Hematopoietic multipotent progenitor cell treated with erythropoietin and hydrocortisone succinate and interleukin-3 and kit ligand, for 15 days (in vitro differentiated cells): ENCODE data around the gene STK32B.
"Not testable (repeated sequence)": the region's sequence is repeated elsewhere in the genome, so short reads cannot be mapped to it uniquely, and the experiment has no call there.

Experiments used
- DNase-seq: peaks from one replicate; pipeline ENCODE4 v3.0.0-alpha.2; 2015; ENCODE audit warnings: low spot score

The STK32B gene

GRCh38 chr4:5395781-5396180, 344.5 kb downstream of the STK32B start:
- DNase-seq: no peak

- DNase-seq: no peak
These were observed 346.8 kb downstream of the STK32B start for GRCh38 chr4:5398056-5398455.

GRCh38 chr4:5399124-5399523, 347.8 kb downstream of the STK32B start:
- no peak for DNase-seq

GRCh38 chr4:5399790-5400421, 348.6 kb downstream of the STK32B start:
- no peak for DNase-seq

- no peak for DNase-seq
These were observed 352.6 kb downstream of the STK32B start for GRCh38 chr4:5403746-5404497.

GRCh38 chr4:5409237-5409636, 358.0 kb downstream of the STK32B start:
- no peak for DNase-seq

- no peak for DNase-seq
These were observed 358.8 kb downstream of the STK32B start for GRCh38 chr4:5409972-5410618.

GRCh38 chr4:5412296-5412695, 361.0 kb downstream of the STK32B start:
- no peak for DNase-seq

- DNase-seq: no peak
These were observed 361.5 kb downstream of the STK32B start for GRCh38 chr4:5412751-5413150.

- no peak for DNase-seq
These were observed 365.4 kb downstream of the STK32B start for GRCh38 chr4:5416637-5417036.

GRCh38 chr4:5420266-5420665, 369.0 kb downstream of the STK32B start:
- DNase-seq: no peak

GRCh38 chr4:5421416-5421815, 370.1 kb downstream of the STK32B start:
- no peak for DNase-seq

- DNase-seq: no peak
These were observed 370.9 kb downstream of the STK32B start for GRCh38 chr4:5422195-5422594.

GRCh38 chr4:5423670-5424069, 372.4 kb downstream of the STK32B start:
- DNase-seq: no peak

GRCh38 chr4:5424211-5424610, 372.9 kb downstream of the STK32B start:
- no peak for DNase-seq

- no peak for DNase-seq
These were observed 373.6 kb downstream of the STK32B start for GRCh38 chr4:5424901-5425300.

GRCh38 chr4:5429747-5430146, 378.5 kb downstream of the STK32B start:
- no peak for DNase-seq

GRCh38 chr4:5433196-5433595, 381.9 kb downstream of the STK32B start:
- DNase-seq: no peak

- DNase-seq: no peak
These were observed 383.9 kb downstream of the STK32B start for GRCh38 chr4:5435201-5435600.

GRCh38 chr4:5435823-5436222, 384.5 kb downstream of the STK32B start:
- DNase-seq: no peak

GRCh38 chr4:5443976-5444802, 392.9 kb downstream of the STK32B start:
- not testable (repeated sequence) for DNase-seq

GRCh38 chr4:5444918-5445517, 393.7 kb downstream of the STK32B start:
- DNase-seq: no peak
